HepG2 (cell line): Measurements from ENCODE around the gene PXMP4. TPM values are rescaled to one million over a fixed set of nuclear protein-coding genes. Genes with fewer than 3 reads are reported as not detected.

ENCODE experiments used
- ATAC-seq: fragments of 200-7000 bp; cut with Tn5 transposase; 3 replicates; pipeline ENCODE4 v1.9.1; 2020; ENCODE audit warnings: mild to moderate bottlenecking, moderate library complexity
- BruUV-seq: library from RNA; stranded (reverse); fragments of 400-500 nt; replicated peaks from 2 replicates; lab custom pipeline; 2021; lab: Mats Ljungman, UMichigan
- CTCF ChIA-PET: fragments of 300-600 bp; formaldehyde crosslinking; extraction: SDS; loops from one replicate; lab custom pipeline; 2021; ENCODE audit warnings: low total read pairs, inconsistent platforms, low intra/inter-chr PET ratio; lab: Yijun Ruan, JAX
- POLR2A ChIA-PET: fragments of 350-600 bp; sonication (Branson Sonifier 250); formaldehyde crosslinking; loops from one replicate; lab custom pipeline; 2020; ENCODE audit warnings: antibody characterized with exemption, inconsistent platforms; lab: Yijun Ruan, JAX
- DNase-seq: peaks from one replicate; pipeline ENCODE4 v3.0.0-alpha.2; 2015; ENCODE audit warnings: low spot score
- FAIRE-seq: peaks from 3 replicates; lab custom pipeline; 2011; peaks lifted over from hg19 to GRCh38; lab: Jason Lieb, UNC
- H2AFZ ChIP-seq: one replicate; pipeline ENCODE4 v1.6.1; 2011; ENCODE audit warnings: low read length, inconsistent platforms
- H3K27ac ChIP-seq: fragments of 300-600 bp; 3 replicates; pipeline ENCODE4 v1.8.0; 2011; ENCODE audit warnings: mixed run types, mild to moderate bottlenecking, mixed read lengths, low read length, inconsistent platforms; ENCODE audit not compliant: insufficient read depth; ENCODE audit errors: extremely low read length
- H3K27me3 ChIP-seq, 2 experiments: fragments of 200-600 bp in 1 of 2; 2 replicates in 1 of 2; 3 replicates in 1 of 2; pipeline versions ENCODE4 v1.6.0 to v1.8.0; 2011; ENCODE audit warnings: low read length in 2 of 2, mild to moderate bottlenecking in 2 of 2, moderate library complexity in 2 of 2, inconsistent platforms in 1 of 2; ENCODE audit not compliant: insufficient read depth in 2 of 2, control insufficient read depth in 1 of 2
- H3K36me3 ChIP-seq, 2 experiments: fragments of 200-600 bp in 1 of 2; replicated peaks in 1 of 2; 2 replicates in 1 of 2; 3 replicates in 1 of 2; pipeline versions ENCODE4 v1.5.1 to v1.8.0; 2011; ENCODE audit warnings: low read length in 2 of 2, inconsistent platforms in 1 of 2; ENCODE audit not compliant: insufficient read depth in 2 of 2, control insufficient read depth in 1 of 2
- H3K4me1 ChIP-seq: 2 replicates; pipeline ENCODE4 v1.5.1; 2012; ENCODE audit warnings: low read length, inconsistent platforms; ENCODE audit not compliant: insufficient read depth
- H3K4me2 ChIP-seq: 2 replicates; pipeline ENCODE4 v1.6.0; 2011; ENCODE audit warnings: low read depth, low read length, inconsistent platforms
- H3K4me3 ChIP-seq, 3 experiments: fragments of 200-600 bp in 1 of 3; sonication (generic), shearing (Covaris generic) in 1 of 3; replicated peaks in 1 of 3; 2 replicates each; pipeline ENCODE4 v1.5.1; 2011 to 2016; ENCODE audit warnings: low read length in 3 of 3, inconsistent platforms in 2 of 3, low read depth in 2 of 3, mild to moderate bottlenecking in 2 of 3, control low read depth in 1 of 3, mixed read lengths in 1 of 3; ENCODE audit not compliant: insufficient read depth in 1 of 3
- H3K79me2 ChIP-seq: one replicate; pipeline ENCODE4 v1.6.1; 2011; ENCODE audit warnings: low read length, inconsistent platforms; ENCODE audit not compliant: insufficient read depth
- H3K9ac ChIP-seq: 2 replicates; pipeline ENCODE4 v1.6.0; 2011; ENCODE audit warnings: mild to moderate bottlenecking, low read depth, low read length, inconsistent platforms; ENCODE audit not compliant: insufficient read depth
- H3K9me3 ChIP-seq: 2 replicates; pipeline ENCODE4 v1.5.1; 2012; ENCODE audit warnings: mild to moderate bottlenecking, low read length
- H4K20me1 ChIP-seq: 2 replicates; pipeline ENCODE4 v1.6.0; 2011; ENCODE audit warnings: inconsistent platforms, mild to moderate bottlenecking, low read length, moderate library complexity; ENCODE audit not compliant: insufficient read depth
- AKAP8 ChIP-seq: sonication (generic); formaldehyde crosslinking; IDR thresholded peaks from 2 replicates; pipeline ENCODE4 v1.5.1; 2020; ENCODE audit warnings: mild to moderate bottlenecking, missing genetic modification reagents
- ATF4 ChIP-seq, 2 experiments: fragments of 450-650 bp in 1 of 2; sonication (generic) in 1 of 2; formaldehyde crosslinking; IDR thresholded peaks; 2 replicates each; pipeline versions ENCODE4 v1.5.0 to v1.8.0; 2020 to 2022; ENCODE audit warnings: mild to moderate bottlenecking in 1 of 2, missing genetic modification reagents in 1 of 2
- BCL3 ChIP-seq: sonication (generic); formaldehyde crosslinking; IDR thresholded peaks from 2 replicates; pipeline ENCODE4 v1.5.1; 2020; ENCODE audit warnings: mild to moderate bottlenecking, missing genetic modification reagents, moderate library complexity
- HDAC1 ChIP-seq: sonication (generic); formaldehyde crosslinking; IDR thresholded peaks from 2 replicates; pipeline ENCODE4 v1.5.1; 2020; ENCODE audit warnings: mild to moderate bottlenecking, missing genetic modification reagents
- IRX3 ChIP-seq: sonication (generic); formaldehyde crosslinking; IDR thresholded peaks from 2 replicates; pipeline ENCODE4 v1.8.1; 2023; ENCODE audit warnings: mild to moderate bottlenecking, low read depth, missing genetic modification reagents, borderline replicate concordance
- MAFF ChIP-seq: IDR thresholded peaks from 2 replicates; pipeline ENCODE4 v1.6.1; 2011; ENCODE audit warnings: low read depth, low read length, improper control_type of control experiment
- ZMYM2 ChIP-seq: sonication (generic); formaldehyde crosslinking; IDR thresholded peaks from 2 replicates; pipeline ENCODE4 v1.8.0; 2022; ENCODE audit warnings: mild to moderate bottlenecking, missing genetic modification reagents
- ZNF263 ChIP-seq: sonication (generic); formaldehyde crosslinking; IDR thresholded peaks from 2 replicates; pipeline ENCODE4 v1.4.0; 2020; ENCODE audit warnings: missing genetic modification reagents
- ZNF572 ChIP-seq: sonication (generic); formaldehyde crosslinking; IDR thresholded peaks from 2 replicates; pipeline ENCODE4 v1.5.1; 2020; ENCODE audit warnings: mild to moderate bottlenecking, missing genetic modification reagents
- ZNF746 ChIP-seq: sonication (generic); formaldehyde crosslinking; IDR thresholded peaks from 2 replicates; pipeline ENCODE4 v1.8.0; 2022; ENCODE audit warnings: mild to moderate bottlenecking, missing genetic modification reagents
- ZNF816 ChIP-seq: sonication (generic); formaldehyde crosslinking; IDR thresholded peaks from 2 replicates; pipeline ENCODE4 v1.8.0; 2022; ENCODE audit warnings: missing genetic modification reagents, mild to moderate bottlenecking, borderline replicate concordance
- ZNF850 ChIP-seq: sonication (generic); formaldehyde crosslinking; conservative IDR thresholded peaks from 2 replicates; pipeline ENCODE4 v1.9.0; 2021; ENCODE audit warnings: mild to moderate bottlenecking, missing genetic modification reagents
- WGBS: methylation state at CpG from one replicate; pipeline ENCODE4 v1.1.6; 2017; ENCODE audit warnings: low lambda C conversion rate; 5-methylcytosine and 5-hydroxymethylcytosine counted together
- in situ Hi-C: cut with HindIII; loops from 2 replicates; pipeline ENCODE4 v1.10.0; 2017; ENCODE audit warnings: low pct_unique_long_range_greater_than_20kb; ENCODE audit not compliant: extremely low pct_ligation_motif_present
- intact Hi-C: fragments of 100-400 bp; cut with micrococcal nuclease; formaldehyde crosslinking; loops from one replicate; pipeline ENCODE4 v1.10.0; 2022; ENCODE audit not compliant: unreplicated experiment
- polyA plus RNA-seq, 8 experiments: library from polyadenylated mRNA; depleted of rRNA in 3 of 8; stranded (reverse) in 7 of 8; unstranded in 1 of 8; fragments of >200 nt; fragmentation: Illumina TruSeq in 4 of 8; extraction: Trizol in 4 of 8; gene quantifications; 2 replicates each; pipeline versions ENCODE4 v1.2.1 to v1.2.3, GENCODE V29; 2011 to 2016; ENCODE audit warnings: low read depth in 4 of 8, missing spikeins in 1 of 8, mixed read lengths in 1 of 8; ENCODE audit not compliant: insufficient read depth in 1 of 8
- total RNA-seq, 5 experiments: library from RNA; depleted of rRNA; stranded (reverse); fragments of >200 nt; fragmentation: Illumina TruSeq; extraction: Trizol; gene quantifications; 2 replicates each; pipeline ENCODE4 v1.2.3, GENCODE V29; 2016; ENCODE audit warnings: low read depth in 1 of 5
- TF ChIP-seq, protein P1 (sequence below): sonication (generic); formaldehyde crosslinking; IDR thresholded peaks from one replicate; pipeline ENCODE4 v1.5.1; 2020; ENCODE audit warnings: mild to moderate bottlenecking, missing genetic modification reagents; ENCODE audit errors: not compliant biosample characterization

The PXMP4 gene
- total and polyA plus RNA-seq, 2 of the 13 experiments (the other 11 are each of a cell fraction or from before 2014, with no cell fraction given): not detected

GRCh38 chr20:33725607-33726264 lies 5.6 kb upstream of the PXMP4 start:
- no peak for ATAC-seq
- BruUV-seq: no TSS peak
- intact Hi-C loops (loop anchor here (2.0 kb wide), 1 partner anchor 39 kb away; the partner anchor contains the start of gene E2F1), in situ Hi-C loops (no loop called here)
- Histone ChIP-seq H4K20me1 (no peaks in the 10 kb centered on the region), H3K9ac (no peak overlapping the region), H3K27me3 (no peaks in the 10 kb centered on the region), H3K36me3 (no peaks in the 10 kb centered on the region), H3K9me3 (no peaks in the 10 kb centered on the region), H3K4me2 (no peak overlapping the region), H2AFZ (no peak overlapping the region), H3K79me2 (no peaks in the 10 kb centered on the region), H3K4me1 (peaks cover 63% of the 10 kb centered on the region), H3K4me3 (no peak overlapping the region), H3K27ac (no peak overlapping the region)
- no peak for DNase-seq
- no peak for FAIRE-seq
- 47% methylated on average over 7 of the region's 7 CpGs for WGBS
- POLR2A ChIA-PET: interaction anchor here (1.0 to 1.3 kb wide), 2 partner anchors 61 to 386 kb away, joined by 3 read pairs; partner anchors contain the start of gene EIF2S2
- CTCF ChIA-PET: no interaction called here
- peak; percentile 25; the same call in 1 of the 2 replicates for TF ChIP-seq AKAP8 (CRISPR knock-in tag)
- 0 out of 2 replicates have a peak, but pooled peaks have one; percentile 15 for TF ChIP-seq ZNF572 (CRISPR knock-in tag)
- 0 out of 2 replicates have a peak, but pooled peaks have one; percentile 53 for TF ChIP-seq ZNF850 (CRISPR knock-in tag)
- TF ChIP-seq ZNF746 (CRISPR knock-in tag): peak; percentile 46; the same call in 1 of the 2 replicates
- no peak for TF ChIP-seq ATF4 (CRISPR knock-in tag; IDR thresholded peaks at IDR 0.05)
- 0 out of 2 replicates have a peak, but pooled peaks have one; percentile 32 for TF ChIP-seq ZNF816 (CRISPR knock-in tag)
- peak; percentile 10; the same call in 1 of the 2 replicates for TF ChIP-seq ZMYM2 (CRISPR knock-in tag)
- peak; percentile 94 for TF ChIP-seq ZNF263 (CRISPR knock-in tag)
- TF ChIP-seq, protein P1, sequence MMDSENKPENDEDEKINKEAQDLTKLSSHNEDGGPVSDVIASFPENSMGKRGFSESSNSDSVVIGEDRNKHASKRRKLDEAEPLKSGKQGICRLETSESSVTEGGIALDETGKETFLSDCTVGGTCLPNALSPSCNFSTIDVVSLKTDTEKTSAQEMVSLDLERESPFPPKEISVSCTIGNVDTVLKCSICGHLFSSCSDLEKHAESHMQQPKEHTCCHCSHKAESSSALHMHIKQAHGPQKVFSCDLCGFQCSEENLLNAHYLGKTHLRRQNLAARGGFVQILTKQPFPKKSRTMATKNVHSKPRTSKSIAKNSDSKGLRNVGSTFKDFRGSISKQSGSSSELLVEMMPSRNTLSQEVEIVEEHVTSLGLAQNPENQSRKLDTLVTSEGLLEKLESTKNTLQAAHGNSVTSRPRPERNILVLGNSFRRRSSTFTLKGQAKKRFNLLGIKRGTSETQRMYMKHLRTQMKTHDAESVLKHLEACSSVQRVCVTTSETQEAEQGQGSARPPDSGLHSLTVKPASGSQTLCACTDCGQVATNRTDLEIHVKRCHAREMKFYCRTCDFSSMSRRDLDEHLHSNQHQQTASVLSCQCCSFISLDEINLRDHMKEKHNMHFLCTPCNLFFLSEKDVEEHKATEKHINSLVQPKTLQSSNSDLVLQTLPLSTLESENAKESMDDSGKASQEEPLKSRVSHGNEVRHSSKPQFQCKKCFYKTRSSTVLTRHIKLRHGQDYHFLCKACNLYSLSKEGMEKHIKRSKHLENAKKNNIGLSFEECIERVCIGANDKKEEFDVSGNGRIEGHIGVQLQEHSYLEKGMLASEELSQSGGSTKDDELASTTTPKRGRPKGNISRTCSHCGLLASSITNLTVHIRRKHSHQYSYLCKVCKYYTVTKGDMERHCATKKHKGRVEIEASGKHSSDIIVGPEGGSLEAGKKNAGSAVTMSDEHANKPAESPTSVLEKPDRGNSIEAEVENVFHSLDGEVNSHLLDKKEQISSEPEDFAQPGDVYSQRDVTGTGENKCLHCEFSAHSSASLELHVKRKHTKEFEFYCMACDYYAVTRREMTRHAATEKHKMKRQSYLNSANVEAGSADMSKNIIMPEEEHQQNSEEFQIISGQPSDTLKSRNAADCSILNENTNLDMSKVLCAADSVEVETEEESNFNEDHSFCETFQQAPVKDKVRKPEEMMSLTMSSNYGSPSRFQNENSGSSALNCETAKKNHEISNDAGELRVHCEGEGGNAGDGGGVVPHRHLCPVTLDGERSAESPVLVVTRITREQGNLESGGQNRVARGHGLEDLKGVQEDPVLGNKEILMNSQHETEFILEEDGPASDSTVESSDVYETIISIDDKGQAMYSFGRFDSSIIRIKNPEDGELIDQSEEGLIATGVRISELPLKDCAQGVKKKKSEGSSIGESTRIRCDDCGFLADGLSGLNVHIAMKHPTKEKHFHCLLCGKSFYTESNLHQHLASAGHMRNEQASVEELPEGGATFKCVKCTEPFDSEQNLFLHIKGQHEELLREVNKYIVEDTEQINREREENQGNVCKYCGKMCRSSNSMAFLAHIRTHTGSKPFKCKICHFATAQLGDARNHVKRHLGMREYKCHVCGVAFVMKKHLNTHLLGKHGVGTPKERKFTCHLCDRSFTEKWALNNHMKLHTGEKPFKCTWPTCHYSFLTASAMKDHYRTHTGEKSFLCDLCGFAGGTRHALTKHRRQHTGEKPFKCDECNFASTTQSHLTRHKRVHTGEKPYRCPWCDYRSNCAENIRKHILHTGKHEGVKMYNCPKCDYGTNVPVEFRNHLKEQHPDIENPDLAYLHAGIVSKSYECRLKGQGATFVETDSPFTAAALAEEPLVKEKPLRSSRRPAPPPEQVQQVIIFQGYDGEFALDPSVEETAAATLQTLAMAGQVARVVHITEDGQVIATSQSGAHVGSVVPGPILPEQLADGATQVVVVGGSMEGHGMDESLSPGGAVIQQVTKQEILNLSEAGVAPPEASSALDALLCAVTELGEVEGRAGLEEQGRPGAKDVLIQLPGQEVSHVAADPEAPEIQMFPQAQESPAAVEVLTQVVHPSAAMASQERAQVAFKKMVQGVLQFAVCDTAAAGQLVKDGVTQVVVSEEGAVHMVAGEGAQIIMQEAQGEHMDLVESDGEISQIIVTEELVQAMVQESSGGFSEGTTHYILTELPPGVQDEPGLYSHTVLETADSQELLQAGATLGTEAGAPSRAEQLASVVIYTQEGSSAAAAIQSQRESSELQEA (CRISPR knock-in tag): peak; percentile 31
- TF ChIP-seq BCL3 (CRISPR knock-in tag): 0 out of 2 replicates have a peak, but pooled peaks have one; percentile 42
- 0 out of 2 replicates have a peak, but pooled peaks have one; percentile 26 for TF ChIP-seq HDAC1 (CRISPR knock-in tag)
- 0 out of 2 replicates have a peak, but pooled peaks have one; percentile 30 for TF ChIP-seq MAFF
- TF ChIP-seq IRX3 (CRISPR knock-in tag): no peak
